Germinal center (tissue), 1 donor: Measurements from ENCODE around the gene ZNF451.
"Not testable (repeated sequence)": the region's sequence is repeated elsewhere in the genome, so short reads cannot be mapped to it uniquely, and the experiment has no call there.

Experiments
- DNase-seq: peaks from one replicate; pipeline ENCODE4 v3.0.0; 2012; ENCODE audit warnings: mixed read lengths, low spot score

The ZNF451 gene, protein sequence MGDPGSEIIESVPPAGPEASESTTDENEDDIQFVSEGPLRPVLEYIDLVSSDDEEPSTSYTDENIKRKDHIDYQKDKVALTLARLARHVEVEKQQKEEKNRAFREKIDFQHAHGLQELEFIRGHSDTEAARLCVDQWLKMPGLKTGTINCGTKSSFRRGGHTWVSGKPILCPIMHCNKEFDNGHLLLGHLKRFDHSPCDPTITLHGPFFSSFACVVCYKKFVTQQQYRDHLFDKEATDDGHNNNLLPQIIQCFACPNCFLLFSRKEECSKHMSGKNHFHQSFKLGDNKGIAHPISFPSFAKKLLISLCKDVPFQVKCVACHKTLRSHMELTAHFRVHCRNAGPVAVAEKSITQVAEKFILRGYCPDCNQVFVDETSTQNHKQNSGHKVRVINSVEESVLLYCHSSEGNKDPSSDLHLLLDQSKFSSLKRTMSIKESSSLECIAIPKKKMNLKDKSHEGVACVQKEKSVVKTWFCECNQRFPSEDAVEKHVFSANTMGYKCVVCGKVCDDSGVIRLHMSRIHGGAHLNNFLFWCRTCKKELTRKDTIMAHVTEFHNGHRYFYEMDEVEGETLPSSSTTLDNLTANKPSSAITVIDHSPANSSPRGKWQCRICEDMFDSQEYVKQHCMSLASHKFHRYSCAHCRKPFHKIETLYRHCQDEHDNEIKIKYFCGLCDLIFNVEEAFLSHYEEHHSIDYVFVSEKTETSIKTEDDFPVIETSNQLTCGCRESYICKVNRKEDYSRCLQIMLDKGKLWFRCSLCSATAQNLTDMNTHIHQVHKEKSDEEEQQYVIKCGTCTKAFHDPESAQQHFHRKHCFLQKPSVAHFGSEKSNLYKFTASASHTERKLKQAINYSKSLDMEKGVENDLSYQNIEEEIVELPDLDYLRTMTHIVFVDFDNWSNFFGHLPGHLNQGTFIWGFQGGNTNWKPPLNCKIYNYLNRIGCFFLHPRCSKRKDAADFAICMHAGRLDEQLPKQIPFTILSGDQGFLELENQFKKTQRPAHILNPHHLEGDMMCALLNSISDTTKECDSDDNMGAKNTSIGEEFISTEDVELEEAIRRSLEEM

DNA sequence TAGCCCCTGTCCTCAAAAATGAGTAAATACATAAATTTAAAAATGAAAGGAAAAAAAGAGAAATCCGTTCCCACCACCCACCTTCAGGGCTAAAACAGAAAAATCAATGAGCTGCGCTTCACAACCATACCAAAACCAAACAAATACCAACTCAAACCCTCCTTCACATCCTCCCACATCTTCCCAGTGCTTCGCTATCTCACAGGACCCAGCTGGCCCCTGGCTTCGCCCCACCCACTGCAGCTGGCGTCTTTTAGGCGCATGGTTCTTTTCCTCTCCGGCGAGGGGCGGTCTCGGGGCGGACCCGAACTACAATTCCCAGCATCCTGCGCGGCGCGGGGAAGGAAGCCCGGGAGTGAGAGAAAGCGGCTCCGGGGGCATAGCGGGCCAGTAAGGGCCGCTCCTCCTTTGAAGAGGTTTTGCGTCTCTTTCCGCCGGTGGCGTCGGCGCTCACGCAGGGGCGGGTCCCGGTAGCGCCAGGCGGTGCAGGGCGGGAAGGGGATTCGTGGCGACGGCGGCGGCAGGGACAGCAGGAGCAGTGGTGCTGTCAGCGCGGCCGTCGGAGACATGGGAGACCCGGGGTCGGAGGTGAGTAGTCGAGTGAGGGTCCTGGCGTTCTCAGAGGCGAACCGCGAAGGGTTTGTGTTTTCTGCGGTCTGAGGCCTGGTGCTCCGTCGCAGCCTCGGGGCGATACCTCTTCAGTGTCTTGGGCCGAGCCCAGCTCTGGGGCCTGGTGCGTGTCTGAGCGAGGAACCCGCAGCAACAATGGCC is at the start of gene ZNF451:
ZNF451 (plus strand) TSS at position 502 of the 771 bp plus-strand sequence; CDS start at position 568, 66 bp downstream.
- DNase-seq = peak; percentile 94

DNA sequence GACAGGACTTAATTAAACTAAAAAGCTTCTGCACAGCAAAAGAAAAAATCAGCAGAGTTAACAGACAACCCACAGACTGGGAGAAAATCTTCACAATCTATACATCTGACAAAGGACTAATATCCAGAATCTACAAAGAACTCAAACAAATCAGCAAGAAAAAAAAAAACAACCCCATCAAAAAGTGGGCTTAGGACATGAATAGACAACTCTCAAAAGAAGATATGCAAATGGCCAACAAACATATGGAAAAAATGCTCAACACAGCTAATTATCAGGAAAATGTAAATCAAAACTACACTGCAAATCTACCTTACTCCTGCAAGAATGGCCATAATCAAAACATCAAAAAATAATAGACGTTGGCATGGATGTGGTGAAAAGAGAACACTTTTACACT is 45.9 kb upstream of the ZNF451 start:
- DNase-seq = not testable (repeated sequence)

DNA sequence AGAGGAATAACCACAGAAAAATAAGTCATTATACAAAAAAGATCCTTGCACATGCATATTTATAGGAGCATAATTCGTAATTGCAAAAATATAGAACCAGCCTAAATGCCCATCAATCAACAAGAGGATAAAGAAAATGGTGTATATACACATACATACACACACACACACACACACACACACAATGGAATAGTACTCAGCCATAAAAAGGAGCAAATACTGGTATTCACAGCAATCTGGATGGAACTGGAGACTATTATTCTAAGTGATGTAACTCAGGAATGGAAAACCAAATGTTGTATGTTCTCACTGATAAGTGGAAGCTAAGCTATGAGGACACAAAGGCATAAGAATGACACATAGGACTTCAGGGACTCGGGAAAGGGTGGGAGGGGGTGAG is 45.4 kb upstream of the ZNF451 start:
- no peak for DNase-seq

DNA sequence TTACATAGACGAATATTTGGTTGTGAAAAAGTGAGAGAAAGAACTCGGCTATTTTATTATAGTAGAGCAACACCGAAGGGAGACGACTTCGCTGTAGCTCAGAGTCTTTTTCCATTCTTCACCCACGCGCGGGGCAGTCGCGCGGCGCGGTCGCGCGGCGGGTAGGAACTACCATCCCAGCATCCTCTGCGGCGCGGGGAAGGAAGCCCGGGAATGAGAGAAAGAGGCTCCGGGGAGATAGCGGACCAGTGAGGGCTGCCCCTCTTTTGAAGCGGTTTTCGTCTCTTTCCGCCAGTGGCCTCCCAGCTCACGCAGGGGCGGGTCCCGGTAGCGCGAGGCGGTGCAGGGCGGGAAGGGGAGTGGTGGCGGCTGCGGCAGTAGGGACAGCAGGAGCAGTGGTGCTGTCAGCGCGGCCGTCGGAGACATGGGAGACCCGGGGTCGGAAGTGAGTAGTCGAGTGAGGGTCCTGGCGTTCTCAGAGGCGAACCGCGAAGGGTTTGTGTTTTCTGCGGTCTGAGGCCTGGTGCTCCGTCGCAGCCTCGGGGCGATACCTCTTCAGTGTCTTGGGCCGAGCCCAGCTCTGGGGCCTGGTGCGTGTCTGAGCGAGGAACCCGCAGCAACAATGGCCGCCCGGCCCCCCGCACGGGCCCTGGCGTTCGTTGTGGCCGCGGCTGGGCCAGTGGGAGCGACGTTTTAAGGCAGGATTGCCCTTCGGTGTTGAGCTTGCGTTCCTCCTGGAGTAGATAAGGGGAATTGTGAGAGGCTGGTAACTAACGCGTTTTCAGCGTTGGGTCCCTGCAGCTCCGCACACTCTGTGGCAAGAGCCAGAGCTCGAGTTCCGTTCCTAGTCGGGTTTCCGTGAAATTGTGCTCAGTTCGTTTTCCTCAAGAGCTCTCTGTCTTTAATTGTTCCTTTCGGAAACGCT is 43.4 kb upstream of the ZNF451 start, which contains the start of gene KIAA1586:
KIAA1586 (plus strand) TSS at position 362 of the 925 bp plus-strand sequence; CDS start at position 425, 63 bp downstream.
- DNase-seq = peak; percentile 59

DNA sequence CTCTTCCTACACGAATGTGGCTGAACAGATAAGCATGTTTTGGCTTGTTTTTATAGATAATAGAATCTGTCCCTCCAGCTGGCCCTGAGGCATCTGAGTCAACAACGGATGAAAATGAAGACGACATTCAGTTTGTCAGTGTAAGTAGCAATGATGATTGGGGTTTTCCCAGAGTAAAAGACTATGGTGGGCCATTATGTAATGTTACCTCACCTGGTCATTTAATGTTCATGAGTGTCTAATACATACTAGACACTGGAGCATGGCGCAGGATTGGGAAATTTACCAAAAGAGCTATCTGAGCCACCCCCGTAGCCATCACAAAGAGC is 42.8 kb upstream of the ZNF451 start:
- DNase-seq = not testable (repeated sequence)

DNA sequence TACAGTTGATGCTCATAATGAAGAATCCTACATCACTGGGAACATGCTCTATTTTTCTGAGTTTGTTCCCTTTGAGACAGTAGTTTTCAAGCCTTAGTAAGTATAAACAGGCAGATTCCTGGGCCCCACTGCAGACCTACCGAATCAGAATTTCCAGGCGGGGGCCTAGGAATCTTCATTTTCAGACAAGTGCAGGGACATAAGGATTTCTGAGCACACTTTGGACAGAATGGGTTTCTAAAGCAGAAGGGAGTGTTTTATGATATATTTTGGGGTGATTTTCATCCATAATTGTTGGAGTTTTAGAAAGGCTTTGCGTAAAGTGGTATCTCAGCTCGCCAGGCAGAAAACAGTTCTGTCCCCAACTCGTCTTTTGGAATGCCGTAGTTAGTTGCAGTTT is 42.1 kb upstream of the ZNF451 start:
- not testable (repeated sequence) for DNase-seq

DNA sequence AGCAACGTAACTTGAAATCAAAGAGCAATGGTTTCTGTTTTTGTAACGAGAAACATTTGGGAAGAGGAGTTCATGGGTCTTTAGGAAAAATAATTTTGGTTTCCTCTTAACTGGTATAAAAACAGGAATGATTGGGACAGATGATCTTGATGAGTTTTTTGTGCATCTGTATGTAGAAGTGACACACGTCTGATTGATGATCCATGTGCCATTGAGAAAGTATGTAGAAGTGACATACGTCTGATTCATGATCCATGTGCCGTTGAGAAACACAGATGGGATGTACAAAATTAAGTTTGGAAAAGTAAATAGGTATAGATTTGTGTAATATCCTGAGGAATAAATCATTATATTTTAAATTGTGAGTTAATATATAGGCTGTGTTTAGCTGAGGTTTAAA is 41.4 kb upstream of the ZNF451 start:
- no peak for DNase-seq

DNA sequence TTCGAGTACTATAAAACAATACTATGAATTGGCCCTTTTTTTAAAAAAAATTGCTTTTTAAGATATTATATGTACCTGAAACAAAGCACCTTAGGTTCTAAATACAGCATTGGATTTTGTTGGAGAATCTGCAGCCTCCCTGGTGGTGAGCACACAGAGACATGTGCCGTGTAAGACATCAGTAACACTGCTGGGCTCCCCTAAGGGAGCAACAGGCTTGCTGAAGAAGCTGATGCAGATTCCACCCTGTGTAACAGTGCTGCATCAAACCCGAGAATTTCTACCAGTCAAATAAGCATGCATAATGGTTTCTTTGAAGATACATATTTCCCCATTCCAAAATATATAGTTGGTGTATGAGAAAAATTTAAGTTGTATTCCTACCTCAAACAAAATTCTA is 26.1 kb upstream of the ZNF451 start:
- no peak for DNase-seq

DNA sequence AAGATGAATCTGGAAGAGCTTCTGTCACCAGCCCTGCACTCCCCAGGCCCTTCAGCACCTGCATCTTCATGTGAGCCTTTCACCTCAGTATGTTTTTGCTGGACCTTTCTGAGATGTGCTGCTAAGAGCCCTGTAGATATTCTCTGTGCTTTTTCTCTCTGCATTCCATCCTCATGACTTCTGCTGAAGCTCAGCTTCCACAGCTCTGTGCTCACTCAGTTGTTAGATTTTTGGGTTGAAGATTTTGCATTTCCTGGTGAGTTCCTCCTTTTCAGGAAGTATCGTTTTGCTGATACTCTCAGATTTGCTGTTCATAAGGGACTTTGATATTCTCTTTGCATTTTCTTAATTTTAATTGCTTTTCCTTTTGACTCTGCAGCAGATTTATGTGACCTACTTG is 25.2 kb upstream of the ZNF451 start:
- peak; percentile 7 for DNase-seq

DNA sequence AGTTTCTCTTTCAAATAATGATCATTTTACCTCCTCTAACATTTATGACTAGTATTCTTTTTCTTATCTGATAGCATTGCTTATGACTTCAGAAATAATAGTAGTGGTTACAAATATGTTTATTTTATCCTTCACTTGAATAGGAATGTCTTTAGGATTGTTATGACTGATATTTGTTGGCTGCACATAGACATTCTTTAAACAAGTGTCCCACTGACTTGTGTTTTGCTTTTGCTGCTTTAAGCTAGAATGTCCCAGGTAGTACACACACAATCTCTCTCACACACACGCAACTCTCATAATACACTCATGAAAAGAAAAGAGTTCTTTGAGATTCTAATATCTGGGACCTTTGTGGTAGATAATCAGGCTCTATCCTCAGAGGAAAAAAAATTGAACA is 21.9 kb upstream of the ZNF451 start:
- no peak for DNase-seq

DNA sequence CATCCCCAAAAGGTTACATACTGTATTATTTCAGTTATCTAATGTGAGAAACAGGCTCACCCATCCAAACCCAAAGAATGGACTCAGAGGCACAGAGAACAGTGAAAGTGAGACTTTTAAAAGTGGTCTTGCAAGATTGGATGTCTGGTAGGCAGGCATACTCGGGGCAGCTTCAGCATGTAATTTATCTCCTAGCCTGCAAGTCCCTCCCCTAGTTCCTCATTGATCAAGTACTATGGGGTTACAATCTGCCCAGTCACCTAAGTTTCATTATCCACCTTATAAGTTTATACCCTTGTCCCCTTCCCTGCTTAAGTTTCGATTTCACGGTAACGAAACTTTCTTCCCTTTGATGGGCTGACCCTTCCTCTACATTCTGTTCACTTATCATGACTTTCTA is 20.8 kb upstream of the ZNF451 start:
- no peak for DNase-seq

DNA sequence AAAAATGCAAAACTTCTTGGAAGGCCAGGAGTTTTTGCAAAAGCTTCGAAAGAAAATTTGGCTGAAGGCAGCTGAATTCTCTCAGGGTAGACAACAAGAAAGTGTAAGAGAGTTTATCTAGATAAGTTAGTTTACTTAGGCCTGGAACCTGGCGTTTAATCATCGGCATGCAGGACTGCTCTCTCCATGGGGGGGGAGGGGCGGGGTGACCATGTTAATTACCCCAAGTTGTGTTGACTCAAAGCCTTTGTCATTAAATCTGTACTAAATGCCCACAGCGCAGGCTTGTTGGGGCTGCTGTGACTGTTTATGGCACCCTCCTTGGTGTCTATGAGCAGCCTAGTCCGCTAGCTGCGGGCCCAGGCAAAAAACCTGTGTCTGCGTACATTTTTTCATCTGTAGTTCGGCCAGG is 20.1 kb upstream of the ZNF451 start:
- DNase-seq = no peak

DNA sequence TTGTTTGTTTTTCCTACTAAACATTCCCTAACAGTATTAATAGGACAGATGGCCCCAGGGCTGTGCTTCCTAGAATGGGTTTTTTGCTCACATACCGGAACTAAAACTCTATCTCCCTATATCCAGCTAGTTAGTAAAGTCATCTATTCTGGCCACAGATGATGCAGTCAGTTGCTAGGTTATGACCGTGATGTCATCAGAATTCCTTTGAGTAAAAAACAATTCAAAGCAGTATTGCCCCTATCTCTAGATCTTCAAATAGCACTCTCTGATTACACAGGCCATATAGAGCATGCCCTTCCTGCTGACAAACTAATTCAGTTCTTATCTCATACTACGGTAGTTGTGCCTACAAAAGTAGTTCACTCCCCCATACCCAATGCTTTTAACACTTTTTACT is 17.9 kb upstream of the ZNF451 start:
- no peak for DNase-seq

DNA sequence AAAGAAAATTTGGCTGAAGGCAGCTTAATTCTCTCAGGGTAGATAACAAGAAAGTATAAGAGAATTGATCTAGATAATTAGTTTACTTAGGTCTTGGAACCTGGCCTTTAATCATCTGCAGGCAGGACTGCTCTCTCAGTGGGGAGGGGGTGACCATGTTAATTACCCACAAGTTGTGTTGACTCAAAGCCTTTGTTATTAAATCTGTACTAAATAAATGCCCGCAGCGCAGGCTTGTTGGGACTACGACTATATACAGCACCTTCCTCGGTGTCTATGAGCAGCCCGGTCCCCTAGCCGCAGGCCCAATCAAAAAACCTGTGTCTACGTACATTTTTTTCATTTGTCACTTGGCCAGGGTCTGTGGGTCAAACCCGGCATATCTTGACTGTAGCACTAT is 15.6 kb upstream of the ZNF451 start:
- no peak for DNase-seq

DNA sequence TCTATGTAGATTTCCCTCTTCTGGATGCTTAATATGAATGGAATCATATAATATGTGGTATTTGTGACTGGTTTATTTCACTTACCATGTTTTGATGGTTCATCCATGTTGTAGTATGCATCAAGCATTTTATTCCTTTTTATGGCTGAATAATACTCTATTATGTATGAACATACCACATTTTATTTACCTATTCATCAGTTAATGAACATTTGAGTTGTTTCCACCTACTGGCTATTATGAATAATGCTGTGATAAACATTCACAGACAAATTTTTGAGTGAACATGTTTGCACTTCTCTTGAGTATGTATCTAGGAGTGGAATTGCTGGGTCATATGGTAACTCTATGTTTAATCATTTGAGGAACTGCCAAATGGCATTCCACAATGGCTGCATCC is 14.9 kb upstream of the ZNF451 start:
- no peak for DNase-seq

DNA sequence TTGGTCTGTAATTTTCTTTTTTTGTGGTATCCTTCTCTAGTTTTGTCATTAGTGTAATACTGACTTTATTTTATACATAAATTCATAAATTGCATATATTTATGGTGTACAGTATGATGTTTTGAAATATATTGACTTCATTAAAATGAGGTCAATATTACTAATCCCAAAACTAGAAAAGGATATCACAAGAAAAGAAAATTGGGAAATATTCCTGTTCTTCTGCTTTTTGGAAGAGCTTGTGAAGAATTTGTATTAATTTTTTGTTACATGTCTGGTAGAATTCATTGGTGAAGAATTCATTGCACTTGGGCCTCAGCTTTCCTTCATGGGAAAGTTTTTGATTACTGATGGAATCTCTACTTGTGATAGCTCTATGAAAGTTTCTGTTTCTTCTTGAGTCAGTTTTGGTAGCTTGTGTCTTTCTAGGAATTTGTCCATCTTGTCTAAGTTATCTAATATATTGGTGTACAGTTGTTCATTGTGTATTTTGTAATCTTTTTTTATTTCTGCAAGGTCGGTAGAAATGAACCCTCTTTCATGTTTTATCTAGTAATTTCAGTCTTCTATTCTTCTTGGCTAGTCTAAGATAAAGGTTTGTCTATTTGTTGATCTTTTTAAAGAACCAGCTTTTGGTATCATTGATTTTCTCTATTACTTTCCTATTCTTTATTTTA is 11.3 kb upstream of the ZNF451 start:
- no peak for DNase-seq

DNA sequence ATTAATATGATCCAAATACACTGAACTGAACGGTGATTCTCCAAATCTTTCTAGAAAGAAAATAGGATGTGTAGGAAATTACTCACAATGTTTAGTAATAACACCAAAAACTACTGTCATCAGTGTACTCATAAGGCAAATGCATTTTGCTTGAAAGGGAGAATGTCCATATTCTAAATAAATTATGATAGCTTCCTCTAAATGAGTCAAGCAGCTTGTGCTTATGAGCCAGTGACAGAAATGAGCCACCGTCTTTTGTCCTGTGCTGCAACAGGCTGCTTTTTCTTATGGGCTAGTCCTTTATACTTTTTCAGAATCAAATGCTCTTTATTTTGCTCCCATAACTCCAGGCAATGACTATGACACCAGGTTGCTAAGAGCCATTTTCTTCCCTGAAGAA is 4.5 kb upstream of the ZNF451 start:
- DNase-seq = no peak

DNA sequence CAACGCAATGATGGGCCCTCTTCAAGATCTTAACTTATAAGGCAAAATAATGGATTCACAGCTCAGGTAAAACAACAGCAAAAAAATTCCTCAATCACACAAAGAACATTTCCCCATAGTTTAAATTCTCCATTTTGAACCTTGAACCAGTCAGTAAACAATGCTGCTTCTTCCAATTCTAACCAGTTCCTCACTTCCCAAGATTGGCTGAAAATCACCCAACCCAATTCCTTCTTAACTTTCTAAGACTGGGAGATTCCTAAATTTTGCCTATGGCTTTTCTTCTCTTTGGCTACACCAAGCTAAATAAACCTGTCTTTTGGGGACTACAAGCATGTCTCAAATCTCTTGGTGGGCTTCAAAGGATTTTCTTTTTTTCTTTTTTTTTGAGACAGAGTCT is 3.1 kb upstream of the ZNF451 start:
- DNase-seq = no peak

DNA sequence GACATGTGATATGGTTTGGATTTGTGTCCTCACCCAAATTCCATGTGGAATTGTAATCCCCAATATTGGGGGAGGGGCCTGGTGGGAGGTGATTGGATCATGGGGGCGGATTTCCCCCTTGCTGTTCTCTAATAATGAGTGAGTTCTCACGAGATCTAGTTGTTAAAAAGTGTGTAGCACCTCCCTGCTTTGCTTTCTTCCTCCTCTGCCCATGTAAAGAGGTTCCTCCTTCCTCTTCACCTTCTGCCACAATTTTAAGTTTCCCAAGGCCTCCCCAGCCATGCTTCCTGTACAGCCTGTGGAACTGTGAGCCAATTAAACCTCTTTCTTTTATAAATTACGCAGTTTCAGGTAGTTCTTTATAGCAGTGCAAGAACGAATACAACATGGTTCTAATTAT is 2.1 kb upstream of the ZNF451 start:
- no peak for DNase-seq

DNA sequence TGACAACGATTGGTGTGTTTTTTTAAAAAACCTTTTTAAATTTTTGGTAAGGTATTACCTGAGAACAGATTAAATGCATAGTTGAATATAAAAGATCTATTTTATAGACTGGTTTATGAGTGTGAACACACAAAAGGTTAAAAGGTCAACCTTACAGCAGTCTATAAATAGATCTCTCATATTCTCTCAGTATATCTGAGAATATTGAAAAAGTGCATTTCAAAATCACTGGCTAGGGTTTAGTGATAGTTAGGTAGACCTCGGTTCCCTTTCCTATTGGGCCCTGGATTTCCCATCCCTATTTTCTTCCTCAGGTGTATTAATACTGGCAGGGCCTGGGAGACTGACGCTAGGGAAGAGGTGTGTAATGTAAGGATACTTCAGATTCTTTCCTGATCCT is 723 bp upstream of the ZNF451 start:
- no peak for DNase-seq
